HepG2 (cell line): ENCODE data around the gene RBMS2. TPM values are rescaled to one million over a fixed set of nuclear protein-coding genes. Genes with fewer than 3 reads are reported as not detected.

Experiments
- ADNP ChIP-seq: sonication (generic); formaldehyde crosslinking; IDR thresholded peaks from 2 replicates; pipeline ENCODE4 v1.4.0; 2020; ENCODE audit warnings: missing genetic modification reagents
- ATRX ChIP-seq: sonication (generic); formaldehyde crosslinking; IDR thresholded peaks from 2 replicates; pipeline ENCODE4 v1.4.0; 2020; ENCODE audit warnings: missing genetic modification reagents, borderline replicate concordance
- ELF1 ChIP-seq: sonication (generic); formaldehyde crosslinking; IDR thresholded peaks from 2 replicates; pipeline ENCODE4 v1.4.0; 2020; ENCODE audit warnings: missing genetic modification reagents
- FOXK2 ChIP-seq: fragments of 450-650 bp; IDR thresholded peaks from 2 replicates; pipeline ENCODE4 v1.6.1; 2016
- HOXD1 ChIP-seq: sonication (generic); formaldehyde crosslinking; IDR thresholded peaks from 2 replicates; pipeline ENCODE4 v1.5.0; 2020; ENCODE audit warnings: missing genetic modification reagents
- PHF20 ChIP-seq: sonication (generic); formaldehyde crosslinking; IDR thresholded peaks from 2 replicates; pipeline ENCODE4 v1.5.0; 2020; ENCODE audit warnings: mild to moderate bottlenecking, missing genetic modification reagents
- PHF21A ChIP-seq: sonication (generic); formaldehyde crosslinking; IDR thresholded peaks from 2 replicates; pipeline ENCODE4 v1.5.0; 2020; ENCODE audit warnings: mild to moderate bottlenecking, missing genetic modification reagents
- POLR2AphosphoS2 ChIP-seq: IDR thresholded peaks from 2 replicates; pipeline ENCODE4 v1.6.1; 2011; ENCODE audit warnings: low read depth, low read length, improper control_type of control experiment
- RARA ChIP-seq: IDR thresholded peaks from 2 replicates; pipeline ENCODE4 v1.6.1; 2016; ENCODE audit warnings: missing genetic modification reagents, missing compliant biosample characterization
- SMARCE1 ChIP-seq: fragments of 450-650 bp; IDR thresholded peaks from 2 replicates; pipeline ENCODE4 v1.6.1; 2017; ENCODE audit warnings: borderline replicate concordance
- ZBTB43 ChIP-seq: sonication (generic); formaldehyde crosslinking; conservative IDR thresholded peaks from 2 replicates; pipeline ENCODE4 v1.4.0; 2020; ENCODE audit warnings: missing genetic modification reagents
- ZBTB7A ChIP-seq: sonication (generic); formaldehyde crosslinking; IDR thresholded peaks from 2 replicates; pipeline ENCODE4 v1.8.0; 2022; ENCODE audit warnings: mild to moderate bottlenecking, missing genetic modification reagents
- ZGPAT ChIP-seq: IDR thresholded peaks from 2 replicates; pipeline ENCODE4 v1.6.1; 2016; ENCODE audit warnings: mild to moderate bottlenecking
- ZNF546 ChIP-seq: sonication (generic); formaldehyde crosslinking; conservative IDR thresholded peaks from 2 replicates; pipeline ENCODE4 v1.8.1; 2023; ENCODE audit warnings: mild to moderate bottlenecking, missing genetic modification reagents
- ZNF747 ChIP-seq: sonication (generic); formaldehyde crosslinking; IDR thresholded peaks from 2 replicates; pipeline ENCODE4 v1.8.1; 2023; ENCODE audit warnings: missing genetic modification reagents, mild to moderate bottlenecking, borderline replicate concordance
- ZNF780A ChIP-seq: sonication (generic); formaldehyde crosslinking; IDR thresholded peaks from 2 replicates; pipeline ENCODE4 v1.8.0; 2022; ENCODE audit warnings: mild to moderate bottlenecking, missing genetic modification reagents, moderate library complexity
- ZSCAN20 ChIP-seq: sonication (generic); formaldehyde crosslinking; IDR thresholded peaks from 2 replicates; pipeline ENCODE4 v1.4.0; 2020; ENCODE audit warnings: missing genetic modification reagents, mild to moderate bottlenecking, borderline replicate concordance
- ZUFSP ChIP-seq: sonication (generic); formaldehyde crosslinking; IDR thresholded peaks from 2 replicates; pipeline ENCODE4 v1.9.0; 2021; ENCODE audit warnings: missing genetic modification reagents, mild to moderate bottlenecking, borderline replicate concordance
- ZZZ3 ChIP-seq: sonication (generic); formaldehyde crosslinking; IDR thresholded peaks from 2 replicates; pipeline ENCODE4 v1.4.0; 2020; ENCODE audit warnings: missing genetic modification reagents, mild to moderate bottlenecking, borderline replicate concordance
- polyA plus RNA-seq, 8 experiments: library from polyadenylated mRNA; depleted of rRNA in 3 of 8; stranded (reverse) in 7 of 8; unstranded in 1 of 8; fragments of >200 nt; fragmentation: Illumina TruSeq in 4 of 8; extraction: Trizol in 4 of 8; gene quantifications; 2 replicates each; pipeline versions ENCODE4 v1.2.1 to v1.2.3, GENCODE V29; 2011 to 2016; ENCODE audit warnings: low read depth in 4 of 8, missing spikeins in 1 of 8, mixed read lengths in 1 of 8; ENCODE audit not compliant: insufficient read depth in 1 of 8
- total RNA-seq, 5 experiments: library from RNA; depleted of rRNA; stranded (reverse); fragments of >200 nt; fragmentation: Illumina TruSeq; extraction: Trizol; gene quantifications; 2 replicates each; pipeline ENCODE4 v1.2.3, GENCODE V29; 2016; ENCODE audit warnings: low read depth in 1 of 5
- TF ChIP-seq, protein P1 (sequence below): sonication (generic); formaldehyde crosslinking; IDR thresholded peaks from 2 replicates; pipeline ENCODE4 v1.5.0; 2020; ENCODE audit warnings: missing genetic modification reagents, mild to moderate bottlenecking, borderline replicate concordance
- TF ChIP-seq, protein P2 (sequence below): sonication (generic); formaldehyde crosslinking; IDR thresholded peaks from 2 replicates; pipeline ENCODE4 v1.4.0; 2020; ENCODE audit warnings: mild to moderate bottlenecking, low read depth, missing genetic modification reagents
- TF ChIP-seq, protein P3 (sequence below): sonication (generic); formaldehyde crosslinking; IDR thresholded peaks from 2 replicates; pipeline ENCODE4 v1.5.0; 2020; ENCODE audit warnings: mild to moderate bottlenecking, low read depth, missing genetic modification reagents, borderline replicate concordance

RBMS2 gene
- total and polyA plus RNA-seq, 2 of the 13 experiments (the other 11 are each of a cell fraction or from before 2014, with no cell fraction given) = 0.53 to 7.4 TPM

- TF ChIP-seq, protein P1, sequence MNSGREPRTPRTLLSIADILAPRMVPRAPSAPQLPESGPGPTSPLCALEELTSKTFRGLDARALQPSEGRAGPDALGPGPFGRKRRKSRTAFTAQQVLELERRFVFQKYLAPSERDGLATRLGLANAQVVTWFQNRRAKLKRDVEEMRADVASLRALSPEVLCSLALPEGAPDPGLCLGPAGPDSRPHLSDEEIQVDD (CRISPR knock-in tag) = peak; percentile 80; the same call in 1 of the 2 replicates
- peak; percentile 86; the same call in 1 of the 2 replicates for TF ChIP-seq ZSCAN20 (CRISPR knock-in tag)
- TF ChIP-seq ZBTB7A = peak; percentile 76
- TF ChIP-seq ELF1 (CRISPR knock-in tag) = peak; percentile 42; the same call in 1 of the 2 replicates
- no peak for TF ChIP-seq HOXD1 (CRISPR knock-in tag)
- TF ChIP-seq ADNP (CRISPR knock-in tag) = 0 out of 2 replicates have a peak, but pooled peaks have one; percentile 19
- no peak for TF ChIP-seq ATRX (CRISPR knock-in tag)
- no peak for TF ChIP-seq SMARCE1
- TF ChIP-seq ZUFSP (CRISPR knock-in tag) = no peak
- TF ChIP-seq PHF20 (CRISPR knock-in tag) = no peak
- TF ChIP-seq ZNF780A (CRISPR knock-in tag) = peak; percentile 96
- 0 out of 2 replicates have a peak, but pooled peaks have one; percentile 33 for TF ChIP-seq RARA (CRISPR knock-in tag)
- TF ChIP-seq ZNF747 = peak; percentile 79; the same call in 1 of the 2 replicates
- peak; percentile 57; the same call in 1 of the 2 replicates for TF ChIP-seq ZGPAT (CRISPR knock-in tag)
- TF ChIP-seq, protein P2, sequence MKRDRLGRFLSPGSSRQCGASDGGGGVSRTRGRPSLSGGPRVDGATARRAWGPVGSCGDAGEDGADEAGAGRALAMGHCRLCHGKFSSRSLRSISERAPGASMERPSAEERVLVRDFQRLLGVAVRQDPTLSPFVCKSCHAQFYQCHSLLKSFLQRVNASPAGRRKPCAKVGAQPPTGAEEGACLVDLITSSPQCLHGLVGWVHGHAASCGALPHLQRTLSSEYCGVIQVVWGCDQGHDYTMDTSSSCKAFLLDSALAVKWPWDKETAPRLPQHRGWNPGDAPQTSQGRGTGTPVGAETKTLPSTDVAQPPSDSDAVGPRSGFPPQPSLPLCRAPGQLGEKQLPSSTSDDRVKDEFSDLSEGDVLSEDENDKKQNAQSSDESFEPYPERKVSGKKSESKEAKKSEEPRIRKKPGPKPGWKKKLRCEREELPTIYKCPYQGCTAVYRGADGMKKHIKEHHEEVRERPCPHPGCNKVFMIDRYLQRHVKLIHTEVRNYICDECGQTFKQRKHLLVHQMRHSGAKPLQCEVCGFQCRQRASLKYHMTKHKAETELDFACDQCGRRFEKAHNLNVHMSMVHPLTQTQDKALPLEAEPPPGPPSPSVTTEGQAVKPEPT (CRISPR knock-in tag) = peak; percentile 94
- TF ChIP-seq ZBTB43 (CRISPR knock-in tag) = peak; percentile 86
- TF ChIP-seq PHF21A (CRISPR knock-in tag) = peak; percentile 75
- TF ChIP-seq, protein P3, sequence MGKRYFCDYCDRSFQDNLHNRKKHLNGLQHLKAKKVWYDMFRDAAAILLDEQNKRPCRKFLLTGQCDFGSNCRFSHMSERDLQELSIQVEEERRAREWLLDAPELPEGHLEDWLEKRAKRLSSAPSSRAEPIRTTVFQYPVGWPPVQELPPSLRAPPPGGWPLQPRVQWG (CRISPR knock-in tag) = no peak
- no peak; the same call in 1 of the 2 replicates for TF ChIP-seq ZZZ3 (CRISPR knock-in tag)
- 0 out of 2 replicates have a peak, but pooled peaks have one; percentile 67 for TF ChIP-seq ZNF546 (CRISPR knock-in tag)
- no peak for TF ChIP-seq FOXK2
- TF ChIP-seq POLR2AphosphoS2 = no peak
Measured at GRCh38 chr12:56488041-56488955, 33.3 kb upstream of the RBMS2 start, which contains the start of gene GLS2 (continued).
